Adrenal gland (tissue), 12 donors: Measurements from ENCODE around the gene ATP5PB. TPM values are rescaled to one million over a fixed set of nuclear protein-coding genes. Genes with fewer than 3 reads are reported as not detected.

ENCODE experiments used
- DNase-seq, 7 donors: peaks; one replicate each; pipeline ENCODE4 v3.0.0-alpha.2; 2019 to 2020
- H3K27ac ChIP-seq, 5 donors: fragments of 200-600 bp; sonication (generic) in 4 of 5; 1 replicate in 3 of 5; 2 replicates in 2 of 5; pipeline versions ENCODE4 v1.5.1 to v1.8.0; 2016 to 2020; ENCODE audit warnings: mild to moderate bottlenecking in 1 of 5
- H3K27me3 ChIP-seq: fragments of 200-600 bp; 2 replicates; pipeline ENCODE4 v1.8.0; 2021
- H3K36me3 ChIP-seq, 2 donors: fragments of 200-600 bp; replicated peaks in 1 of 2; 1 replicate in 1 of 2; 2 replicates in 1 of 2; pipeline versions ENCODE4 v1.5.1 to v1.8.0; 2018 to 2022
- H3K4me1 ChIP-seq, 2 donors: fragments of 200-600 bp; replicated peaks in 1 of 2; 1 replicate in 1 of 2; 2 replicates in 1 of 2; pipeline versions ENCODE4 v1.5.1 to v1.8.0; 2018 to 2021
- H3K4me3 ChIP-seq, 4 donors: fragments of 200-600 bp; sonication (generic) in 3 of 4; one replicate each; pipeline ENCODE4 v1.5.1; 2016 to 2018
- H3K9me3 ChIP-seq, 3 donors: fragments of 200-600 bp; sonication (generic) in 1 of 3; replicated peaks in 1 of 3; 1 replicate in 2 of 3; 2 replicates in 1 of 3; pipeline versions ENCODE4 v1.5.1 to v1.8.0; 2016 to 2021
- POLR2A ChIP-seq, 2 donors: fragments of 450-650 bp; IDR thresholded peaks; one replicate each; pipeline ENCODE4 v1.6.1; 2017; ENCODE audit warnings: antibody characterized with exemption in 2 of 2, mild to moderate bottlenecking in 2 of 2, moderate library complexity in 1 of 2
- WGBS, 4 donors: extraction: QIAGEN DNeasy Blood & Tissue Kit in 2 of 4; methylation state at CpG; one replicate each; pipeline versions ENCODE4 v1.1.5 to v1.1.7; 2013 to 2017; 5-methylcytosine and 5-hydroxymethylcytosine counted together
- intact Hi-C, 2 donors: fragments of 100-400 bp; cut with DNase I; formaldehyde crosslinking; loops; one replicate each; pipeline versions ENCODE4 v1.14.1 to v1.15.0; 2022 to 2023
- polyA plus RNA-seq, 3 donors: library from polyadenylated mRNA; stranded (reverse); fragments of 200-250 nt in 2 of 3; fragments of 350-450 nt in 1 of 3; fragmentation: Illumina TruSeq in 1 of 3; extraction: RNeasy Lipid Tissue Mini Kit (QIAGEN cat#74804) in 1 of 3; gene quantifications; one replicate each; pipeline ENCODE4 v1.2.3, GENCODE V29; 2013 to 2014
- total RNA-seq, 9 donors: library from RNA; depleted of rRNA in 4 of 9; stranded (reverse); fragments of >200 nt in 4 of 9; fragments of 120-200 nt in 1 of 9; fragmentation: NEBNext Ultra II Directional in 1 of 9; extraction: Animal tissue kit (Norgen Biotek cat#: 25700) in 1 of 9; gene quantifications; one replicate each; pipeline versions ENCODE4 v1.1.0 to v1.2.4, GENCODE V29; 2013 to 2023
- TF ChIP-seq, protein P1 (sequence below), 6 experiments: fragments of 450-650 bp in 4 of 6; fragments of 200-600 bp in 2 of 6; sonication (generic) in 1 of 6; IDR thresholded peaks; 1 replicate in 5 of 6; 2 replicates in 1 of 6; pipeline versions ENCODE4 v1.5.1 to v1.8.0; 2016 to 2021; ENCODE audit warnings: antibody characterized with exemption in 6 of 6, mild to moderate bottlenecking in 2 of 6, moderate library complexity in 1 of 6
- donor health status: healthy with polysubstance abuse.
- donor health status: Bipolar disorder and iron deficiency.
- donor health status: DM: yes; HTN: yes; CAD: no.
- donor health status: DM: no; HTN: no; CAD: no.
- donor health status: DM: no; HTN: no; CAD: no.
- donor health status: DM: yes; HTN: yes; CAD: no.

The ATP5PB gene
- total and polyA plus RNA-seq, 12 donors = 103 to 834 (median 245) TPM

DNA sequence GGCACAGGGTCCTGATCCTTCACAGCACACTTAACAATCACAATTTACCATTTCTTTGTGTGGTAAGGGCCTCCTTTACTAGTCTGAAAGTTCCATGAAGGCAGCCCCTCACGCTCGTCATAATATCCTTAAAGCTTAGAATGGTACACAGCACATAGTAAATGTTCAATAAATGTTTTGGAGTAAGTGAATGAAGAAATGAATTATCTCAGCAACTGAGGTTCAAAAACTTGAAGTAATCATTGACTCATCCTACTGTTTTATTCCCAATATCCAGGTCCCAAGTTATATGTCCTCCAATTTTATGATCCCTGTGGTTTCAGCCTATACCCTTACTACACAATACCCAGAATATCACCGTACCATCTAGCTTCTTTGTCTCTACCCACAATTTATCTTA lies 22.3 kb downstream of the ATP5PB start:
- H3K27me3 ChIP-seq = no peaks in the 10 kb centered on the region
- H3K4me3 ChIP-seq = no peak overlapping the region
- H3K36me3 ChIP-seq = peaks cover 0 to 3% of the 10 kb centered on the region in 2 donors
- no peaks in the 10 kb centered on the region for H3K9me3 ChIP-seq
- TF ChIP-seq, protein P1, sequence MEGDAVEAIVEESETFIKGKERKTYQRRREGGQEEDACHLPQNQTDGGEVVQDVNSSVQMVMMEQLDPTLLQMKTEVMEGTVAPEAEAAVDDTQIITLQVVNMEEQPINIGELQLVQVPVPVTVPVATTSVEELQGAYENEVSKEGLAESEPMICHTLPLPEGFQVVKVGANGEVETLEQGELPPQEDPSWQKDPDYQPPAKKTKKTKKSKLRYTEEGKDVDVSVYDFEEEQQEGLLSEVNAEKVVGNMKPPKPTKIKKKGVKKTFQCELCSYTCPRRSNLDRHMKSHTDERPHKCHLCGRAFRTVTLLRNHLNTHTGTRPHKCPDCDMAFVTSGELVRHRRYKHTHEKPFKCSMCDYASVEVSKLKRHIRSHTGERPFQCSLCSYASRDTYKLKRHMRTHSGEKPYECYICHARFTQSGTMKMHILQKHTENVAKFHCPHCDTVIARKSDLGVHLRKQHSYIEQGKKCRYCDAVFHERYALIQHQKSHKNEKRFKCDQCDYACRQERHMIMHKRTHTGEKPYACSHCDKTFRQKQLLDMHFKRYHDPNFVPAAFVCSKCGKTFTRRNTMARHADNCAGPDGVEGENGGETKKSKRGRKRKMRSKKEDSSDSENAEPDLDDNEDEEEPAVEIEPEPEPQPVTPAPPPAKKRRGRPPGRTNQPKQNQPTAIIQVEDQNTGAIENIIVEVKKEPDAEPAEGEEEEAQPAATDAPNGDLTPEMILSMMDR (IDR thresholded peaks at IDR 0.05) = no peak
- no peak for TF ChIP-seq POLR2A (IDR thresholded peaks at IDR 0.05)
- H3K4me1 ChIP-seq = peaks cover 3 to 17% of the 10 kb centered on the region in 2 donors
- peak overlapping the region in 2 of 5 donors; percentile 22 to 55 for H3K27ac ChIP-seq
- 85 to 96% (median 94%) methylated on average over 3 of the region's 3 CpGs for WGBS, 4 donors
- intact Hi-C loops = no loop called here
- no peak for DNase-seq

DNA sequence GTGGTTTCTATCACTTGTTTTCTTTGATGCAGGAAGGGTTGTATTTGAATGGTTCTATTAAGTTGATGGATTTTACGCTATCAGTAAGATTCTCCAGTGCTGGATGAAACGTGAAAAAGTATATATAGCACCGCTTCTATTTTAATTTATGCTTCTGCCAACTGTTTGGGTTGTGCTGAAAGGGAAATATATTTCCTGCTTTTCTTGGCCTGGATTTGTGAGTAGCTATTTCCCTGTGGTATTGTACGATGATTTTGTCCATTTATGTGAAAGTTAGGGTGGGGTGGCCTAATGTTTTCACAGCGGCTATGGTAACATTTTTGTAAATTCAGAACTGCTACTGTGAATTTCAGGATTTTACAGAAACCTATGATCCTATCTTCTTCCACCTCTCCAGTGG lies 24.8 kb downstream of the ATP5PB start:
- intact Hi-C loops = no loop called here
- no peaks in the 10 kb centered on the region for H3K27me3 ChIP-seq
- H3K9me3 ChIP-seq = no peaks in the 10 kb centered on the region
- 45 to 72% (median 59%) methylated on average over 5 of the region's 5 CpGs for WGBS, 4 donors
- H3K27ac ChIP-seq = peak overlapping the region in 4 of 5 donors; percentile 38 to 80 (median 61)
- peak overlapping the region in 1 of 4 donors; percentile 34 for H3K4me3 ChIP-seq
- peaks cover 0 to 3% of the 10 kb centered on the region in 2 donors for H3K36me3 ChIP-seq
- peaks cover 3 to 17% of the 10 kb centered on the region in 2 donors for H3K4me1 ChIP-seq
- DNase-seq = no peak
- TF ChIP-seq, protein P1 (IDR thresholded peaks at IDR 0.05) = no peak
- TF ChIP-seq POLR2A (IDR thresholded peaks at IDR 0.05) = no peak

DNA sequence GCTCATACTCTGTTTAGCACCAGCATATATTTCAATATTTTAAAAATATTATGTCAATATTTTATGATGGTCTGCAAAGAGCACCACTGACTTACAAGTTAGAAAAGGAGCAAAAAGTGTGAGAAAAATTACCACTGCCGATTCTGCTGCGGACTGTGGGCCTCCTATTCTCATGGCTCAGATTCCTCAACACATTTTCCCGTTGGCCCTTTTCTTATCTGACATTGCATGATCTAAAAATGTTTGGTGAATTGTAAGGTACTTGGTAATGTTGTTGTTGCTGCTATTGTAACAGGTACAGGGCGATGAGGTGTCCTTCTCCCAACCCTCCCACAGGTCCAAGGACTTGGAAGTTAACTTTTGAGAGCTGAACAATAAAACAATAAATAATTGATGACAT lies 25.3 kb downstream of the ATP5PB start:
- H3K9me3 ChIP-seq = no peaks in the 10 kb centered on the region
- no peaks in the 10 kb centered on the region for H3K27me3 ChIP-seq
- WGBS, 4 donors = 56 to 70% (median 66%) methylated on average over 4 of the region's 4 CpGs
- TF ChIP-seq, protein P1 (IDR thresholded peaks at IDR 0.05) = no peak
- TF ChIP-seq POLR2A (IDR thresholded peaks at IDR 0.05) = no peak
- peak overlapping the region in 3 of 5 donors; percentile 38 to 80 (median 66) for H3K27ac ChIP-seq
- H3K4me1 ChIP-seq = peaks cover 3 to 17% of the 10 kb centered on the region in 2 donors
- intact Hi-C loops = no loop called here
- H3K36me3 ChIP-seq = peaks cover 0 to 2% of the 10 kb centered on the region in 2 donors
- DNase-seq = no peak
- H3K4me3 ChIP-seq = peak overlapping the region in 1 of 4 donors; percentile 34

DNA sequence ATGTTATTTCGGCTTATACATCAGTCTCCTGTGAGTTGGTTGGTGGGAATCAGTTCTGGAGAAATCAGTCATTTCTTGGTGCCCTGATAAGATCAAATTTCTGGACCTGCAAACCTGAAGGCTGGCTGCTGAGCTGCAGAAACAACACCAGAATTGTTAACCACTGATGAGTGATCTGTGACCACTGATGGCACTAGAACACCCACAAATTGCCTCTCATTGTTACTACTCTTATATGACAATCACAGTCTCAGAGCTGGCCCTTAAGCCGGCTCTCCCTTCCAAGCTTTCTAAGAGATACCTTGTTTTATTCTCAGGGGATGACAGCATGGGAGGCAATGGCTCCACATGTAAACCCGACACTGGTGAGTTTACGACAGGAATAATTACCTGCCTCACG lies 26.4 kb downstream of the ATP5PB start:
- Histone ChIP-seq H3K4me1 (peaks cover 3 to 17% of the 10 kb centered on the region in 2 donors), H3K36me3 (no peaks in the 10 kb centered on the region), H3K27me3 (no peaks in the 10 kb centered on the region), H3K4me3 (peak overlapping the region in 1 of 4 donors; percentile 34), H3K9me3 (no peaks in the 10 kb centered on the region), H3K27ac (peak overlapping the region in 2 of 5 donors; percentile 10 to 57)
- TF ChIP-seq POLR2A (IDR thresholded peaks at IDR 0.05) = no peak
- TF ChIP-seq, protein P1 (IDR thresholded peaks at IDR 0.05) = no peak
- no peak for DNase-seq
- intact Hi-C loops = no loop called here
- 63 to 83% (median 77%) methylated on average over 5 of the region's 5 CpGs for whole genome bisulfite sequencing, 4 donors
